Liver (tissue), 9 donors: ENCODE data around the gene LCN2. TPM values are rescaled to one million over a fixed set of nuclear protein-coding genes. Genes with fewer than 3 reads are reported as not detected.
A peak's percentile ranks its signal among the peaks of the same experiment; 100 is the strongest.
"Not testable (repeated sequence)": the region's sequence is repeated elsewhere in the genome, so short reads cannot be mapped to it uniquely, and the experiment has no call there.

Source experiments
- DNase-seq: peaks from one replicate; pipeline ENCODE4 v3.0.0-alpha.2; 2017; ENCODE audit warnings: low spot score
- H3K27ac ChIP-seq, 2 donors: one replicate each; pipeline ENCODE4 v1.7.0; 2013; ENCODE audit warnings: inconsistent platforms in 2 of 2, low read length in 2 of 2, control low read depth in 1 of 2, low read depth in 1 of 2, mild to moderate bottlenecking in 1 of 2
- H3K27me3 ChIP-seq, 4 donors: one replicate each; pipeline versions ENCODE4 v1.6.1 to v1.7.0; 2013; ENCODE audit warnings: low read length in 3 of 4, inconsistent platforms in 1 of 4, mild to moderate bottlenecking in 1 of 4, moderate library complexity in 1 of 4; ENCODE audit not compliant: control insufficient read depth in 4 of 4, insufficient read depth in 4 of 4
- H3K36me3 ChIP-seq, 4 donors: one replicate each; pipeline versions ENCODE4 v1.6.1 to v1.7.0; 2013; ENCODE audit warnings: low read length in 3 of 4, mild to moderate bottlenecking in 3 of 4, low read depth in 1 of 4, moderate library complexity in 1 of 4; ENCODE audit not compliant: control insufficient read depth in 4 of 4, insufficient read depth in 3 of 4
- H3K4me1 ChIP-seq, 4 donors: one replicate each; pipeline versions ENCODE4 v1.6.1 to v1.7.0; 2013; ENCODE audit warnings: low read length in 3 of 4, mild to moderate bottlenecking in 3 of 4, moderate library complexity in 1 of 4; ENCODE audit not compliant: control insufficient read depth in 4 of 4, insufficient read depth in 4 of 4
- H3K4me3 ChIP-seq, 3 donors: one replicate each; pipeline versions ENCODE4 v1.6.1 to v1.7.0; 2013; ENCODE audit warnings: low read length in 3 of 3, control low read depth in 1 of 3, low read depth in 1 of 3, mild to moderate bottlenecking in 1 of 3
- H3K9ac ChIP-seq, 2 donors: one replicate each; pipeline ENCODE4 v1.7.0; 2013; ENCODE audit warnings: low read length in 2 of 2, mild to moderate bottlenecking in 2 of 2, moderate library complexity in 2 of 2, control low read depth in 1 of 2, low read depth in 1 of 2
- H3K9me3 ChIP-seq, 4 donors: one replicate each; pipeline versions ENCODE4 v1.6.1 to v1.7.0; 2013; ENCODE audit warnings: low read length in 3 of 4; ENCODE audit not compliant: control insufficient read depth in 4 of 4
- EGR1 ChIP-seq, 2 donors: IDR thresholded peaks; 2 replicates each; pipeline ENCODE4 v1.6.1; 2016 to 2018; ENCODE audit warnings: antibody characterized with exemption in 2 of 2, low read depth in 2 of 2
- FOXA2 ChIP-seq: IDR thresholded peaks from 2 replicates; pipeline ENCODE4 v1.6.1; 2016; ENCODE audit warnings: antibody characterized with exemption
- GABPA ChIP-seq, 2 donors: IDR thresholded peaks in 1 of 2; conservative IDR thresholded peaks in 1 of 2; 2 replicates each; pipeline ENCODE4 v1.6.1; 2016; ENCODE audit warnings: antibody characterized with exemption in 2 of 2, mild to moderate bottlenecking in 1 of 2, moderate library complexity in 1 of 2
- RXRA ChIP-seq, 2 donors: IDR thresholded peaks; 2 replicates each; pipeline ENCODE4 v1.6.1; 2017 to 2018; ENCODE audit warnings: antibody characterized with exemption in 2 of 2, mild to moderate bottlenecking in 1 of 2
- WGBS: extraction: QIAGEN DNeasy Blood & Tissue Kit; methylation state at CpG from one replicate; pipeline ENCODE4 v1.1.7; 2013; 5-methylcytosine and 5-hydroxymethylcytosine counted together
- polyA plus RNA-seq, 2 donors: library from polyadenylated mRNA; stranded (reverse) in 1 of 2; unstranded in 1 of 2; fragments of 200-250 nt in 1 of 2; fragments of >200 nt in 1 of 2; fragmentation: Nextera tagmentation in 1 of 2; extraction: Ambion mirVana in 1 of 2; gene quantifications; one replicate each; pipeline versions ENCODE4 v1.2.1 to v1.2.3, GENCODE V29; 2013 to 2015
- total RNA-seq, 2 donors: library from RNA; depleted of rRNA; stranded (reverse); fragments of >200 nt; gene quantifications; one replicate each; pipeline ENCODE4 v1.2.3, GENCODE V29; 2014
- TF ChIP-seq, protein P1 (sequence below): fragments of 150-350 bp; IDR thresholded peaks from 2 replicates; pipeline ENCODE4 v1.5.1; 2017; ENCODE audit warnings: improper control_type of control experiment, low read depth, low read length; ENCODE audit not compliant: missing input control
- TF ChIP-seq, protein P2 (sequence below): IDR thresholded peaks from 2 replicates; pipeline ENCODE4 v1.6.1; 2016; ENCODE audit warnings: antibody characterized with exemption
- donor health status: healthy.
- donor health status: healthy.
- donor health status: healthy.
- donor health status: healthy.
- donor health status: healthy.

Gene LCN2
- total and polyA plus RNA-seq, 4 donors, result 7.0 to 64.5 (median 10.4) TPM

DNA sequence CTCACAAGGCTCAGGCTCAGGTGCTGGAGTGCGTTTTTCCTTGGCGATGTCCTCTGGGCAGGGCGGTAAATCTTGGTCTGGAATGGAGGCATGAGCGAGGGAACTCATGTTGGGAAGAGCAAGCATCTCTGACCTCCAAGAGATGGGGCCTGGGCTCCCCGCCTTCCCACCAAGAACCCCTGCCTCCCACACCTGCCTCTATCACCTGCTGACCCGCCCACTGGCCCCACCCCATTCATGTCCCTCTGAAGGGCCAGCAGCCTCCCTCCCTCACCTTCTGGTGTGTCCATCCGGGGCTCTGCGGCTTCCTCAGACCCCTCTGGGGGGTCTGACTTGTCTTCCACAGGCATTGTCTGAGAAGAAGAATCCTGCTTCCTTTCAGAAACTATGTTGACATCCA lies 31.2 kb downstream of the LCN2 start:
- Histone ChIP-seq H3K27me3 (no peaks in the 10 kb centered on the region), H3K27ac (no peak overlapping the region), H3K9ac (no peak overlapping the region), H3K4me3 (no peak overlapping the region), H3K4me1 (no peaks in the 10 kb centered on the region), H3K9me3 (no peaks in the 10 kb centered on the region), H3K36me3 (peaks cover 30 to 58% (median 38%) of the 10 kb centered on the region in 4 donors)
- DNase-seq, result no peak
- 98% methylated on average over 8 of the region's 8 CpGs for WGBS
- no peak for TF ChIP-seq RXRA (IDR thresholded peaks at IDR 0.05)
- TF ChIP-seq, protein P1, sequence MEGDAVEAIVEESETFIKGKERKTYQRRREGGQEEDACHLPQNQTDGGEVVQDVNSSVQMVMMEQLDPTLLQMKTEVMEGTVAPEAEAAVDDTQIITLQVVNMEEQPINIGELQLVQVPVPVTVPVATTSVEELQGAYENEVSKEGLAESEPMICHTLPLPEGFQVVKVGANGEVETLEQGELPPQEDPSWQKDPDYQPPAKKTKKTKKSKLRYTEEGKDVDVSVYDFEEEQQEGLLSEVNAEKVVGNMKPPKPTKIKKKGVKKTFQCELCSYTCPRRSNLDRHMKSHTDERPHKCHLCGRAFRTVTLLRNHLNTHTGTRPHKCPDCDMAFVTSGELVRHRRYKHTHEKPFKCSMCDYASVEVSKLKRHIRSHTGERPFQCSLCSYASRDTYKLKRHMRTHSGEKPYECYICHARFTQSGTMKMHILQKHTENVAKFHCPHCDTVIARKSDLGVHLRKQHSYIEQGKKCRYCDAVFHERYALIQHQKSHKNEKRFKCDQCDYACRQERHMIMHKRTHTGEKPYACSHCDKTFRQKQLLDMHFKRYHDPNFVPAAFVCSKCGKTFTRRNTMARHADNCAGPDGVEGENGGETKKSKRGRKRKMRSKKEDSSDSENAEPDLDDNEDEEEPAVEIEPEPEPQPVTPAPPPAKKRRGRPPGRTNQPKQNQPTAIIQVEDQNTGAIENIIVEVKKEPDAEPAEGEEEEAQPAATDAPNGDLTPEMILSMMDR, result no peak
- TF ChIP-seq FOXA2, result no peak

DNA sequence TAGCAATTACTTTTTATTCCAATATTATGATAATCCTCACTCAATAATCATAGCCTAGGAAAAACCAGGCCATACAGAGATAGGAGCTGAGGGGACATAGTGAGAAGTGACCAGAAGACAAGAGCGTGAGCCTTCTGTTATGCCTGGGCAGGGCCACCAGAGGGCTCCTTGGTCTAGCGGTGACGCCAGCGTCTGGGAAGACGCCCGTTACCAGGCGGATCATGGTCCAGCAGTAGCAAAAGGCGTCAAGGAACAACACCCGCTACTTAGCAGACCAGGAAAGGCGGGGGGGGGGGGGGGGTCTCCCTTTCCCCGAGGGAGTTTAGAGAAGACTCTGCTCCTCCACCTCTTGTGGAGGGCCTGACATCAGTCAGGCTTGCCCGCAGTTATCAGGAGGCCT lies 32.2 kb downstream of the LCN2 start:
- H3K9me3 ChIP-seq, H3K4me1 ChIP-seq, H3K27me3 ChIP-seq, H3K9ac ChIP-seq, DNase-seq, H3K4me3 ChIP-seq, H3K27ac ChIP-seq: not testable (repeated sequence)
- WGBS, result 73% methylated on average over 12 of the region's 12 CpGs
- TF ChIP-seq, protein P1, result peak; percentile 16
- peaks cover 25 to 58% (median 32%) of the 10 kb centered on the region in 4 donors for H3K36me3 ChIP-seq

DNA sequence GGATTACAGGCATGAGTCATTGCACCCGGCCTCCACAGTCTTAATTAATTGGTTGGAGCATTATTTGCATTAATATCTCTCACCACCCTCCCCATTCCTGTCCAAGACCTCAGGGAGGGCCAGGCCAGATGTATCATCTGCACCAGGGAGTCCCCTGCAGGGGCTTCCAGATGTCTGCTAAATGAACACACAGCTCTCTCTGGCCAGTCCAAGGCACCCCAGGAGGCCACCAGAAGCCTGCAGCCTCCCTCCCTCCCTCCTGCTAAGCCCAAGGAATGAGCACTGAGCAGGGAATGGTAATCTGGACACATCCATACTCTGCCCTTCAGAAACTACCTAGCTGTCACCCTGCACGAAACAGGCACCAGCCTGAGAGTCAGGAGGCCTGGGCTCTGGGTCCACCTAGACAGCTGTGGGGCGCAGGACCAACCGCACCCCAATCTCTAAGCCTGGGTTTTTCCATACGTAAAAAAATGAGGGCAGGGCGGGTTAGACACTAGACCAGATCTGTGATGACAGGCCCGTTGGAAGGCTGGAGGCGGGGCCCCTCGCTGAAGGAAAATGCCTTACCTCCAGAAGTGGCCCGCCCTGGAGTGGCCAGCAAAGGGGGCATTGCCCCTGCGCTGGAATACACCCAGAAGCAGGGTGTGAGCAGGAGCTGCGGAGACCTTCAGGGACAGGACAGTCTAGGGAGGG lies 33.8 kb downstream of the LCN2 start:
- Histone ChIP-seq H3K4me1 (no peaks in the 10 kb centered on the region), H3K27me3 (no peaks in the 10 kb centered on the region), H3K27ac (no peak overlapping the region), H3K9ac (no peak overlapping the region), H3K36me3 (peaks cover 20 to 46% (median 25%) of the 10 kb centered on the region in 4 donors), H3K4me3 (no peak overlapping the region), H3K9me3 (no peaks in the 10 kb centered on the region)
- TF ChIP-seq EGR1 (IDR thresholded peaks at IDR 0.05; ENCODE audit: low read depth in 2 of 2) (no peak), GABPA (IDR thresholded peaks at IDR 0.05 in 1 of 2, conservative IDR thresholded peaks at IDR 0.05 in 1 of 2) (no peak)
- TF ChIP-seq, protein P2, sequence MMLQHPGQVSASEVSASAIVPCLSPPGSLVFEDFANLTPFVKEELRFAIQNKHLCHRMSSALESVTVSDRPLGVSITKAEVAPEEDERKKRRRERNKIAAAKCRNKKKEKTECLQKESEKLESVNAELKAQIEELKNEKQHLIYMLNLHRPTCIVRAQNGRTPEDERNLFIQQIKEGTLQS, result no peak
- TF ChIP-seq, protein P1, result no peak
- DNase-seq, result no peak
- 94% methylated on average over 12 of the region's 12 CpGs for whole genome bisulfite sequencing
